Hematopoietic multipotent progenitor cell treated with erythropoietin and hydrocortisone succinate and interleukin-3 and kit ligand, for 15 days (in vitro differentiated cells): ENCODE data around the gene VSTM1.
"Not testable (repeated sequence)": the region's sequence is repeated elsewhere in the genome, so short reads cannot be mapped to it uniquely, and the experiment has no call there.

Experiments
- DNase-seq: peaks from one replicate; pipeline ENCODE4 v3.0.0-alpha.2; 2015; ENCODE audit warnings: low spot score

The VSTM1 gene

GRCh38 chr19:54073829-54074228 is 10.1 kb upstream of the VSTM1 start:
- no peak for DNase-seq

- DNase-seq = no peak
Observed at GRCh38 chr19:54069470-54069869, 5.8 kb upstream of the VSTM1 start.

- DNase-seq = no peak
Observed at GRCh38 chr19:54062643-54063042, 1.1 kb downstream of the VSTM1 start.

DNA sequence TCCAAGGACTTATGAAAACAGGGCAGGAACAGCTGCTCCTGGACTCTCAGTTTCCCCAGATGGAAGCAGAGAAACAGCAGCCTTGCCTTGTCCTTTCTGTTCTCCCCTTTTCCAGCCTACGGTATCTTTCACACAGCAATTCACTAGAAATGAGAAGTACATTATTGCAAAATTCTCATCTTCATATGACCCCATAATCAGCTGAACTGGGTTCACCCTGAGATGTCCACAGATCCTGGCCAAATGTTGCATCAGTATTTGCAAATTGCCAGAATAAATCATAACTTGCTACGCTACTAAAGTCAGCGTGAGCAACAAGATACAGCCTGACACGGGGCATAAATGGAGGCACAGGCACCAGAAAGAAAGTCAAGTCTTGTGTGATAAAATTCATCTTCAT is 16.1 kb downstream of the VSTM1 start:
- no peak for DNase-seq

DNA sequence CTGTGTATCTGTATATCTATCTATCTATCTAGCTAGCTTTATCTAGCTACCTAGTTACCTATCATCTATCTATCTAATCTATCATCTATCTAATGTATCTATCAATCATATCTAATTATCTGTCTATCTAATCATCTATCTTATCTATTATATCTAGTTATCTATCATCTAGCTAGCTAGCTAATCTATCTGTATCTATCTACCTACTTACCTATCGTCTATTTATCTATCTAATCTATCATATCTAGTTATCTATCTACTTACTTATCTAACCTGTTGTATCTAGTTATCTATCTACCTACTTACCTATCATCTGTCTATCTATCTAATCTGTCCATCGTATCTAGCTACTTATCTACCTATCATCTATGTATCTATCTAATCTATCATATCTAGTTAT is 17.9 kb downstream of the VSTM1 start:
- DNase-seq = no peak

DNA sequence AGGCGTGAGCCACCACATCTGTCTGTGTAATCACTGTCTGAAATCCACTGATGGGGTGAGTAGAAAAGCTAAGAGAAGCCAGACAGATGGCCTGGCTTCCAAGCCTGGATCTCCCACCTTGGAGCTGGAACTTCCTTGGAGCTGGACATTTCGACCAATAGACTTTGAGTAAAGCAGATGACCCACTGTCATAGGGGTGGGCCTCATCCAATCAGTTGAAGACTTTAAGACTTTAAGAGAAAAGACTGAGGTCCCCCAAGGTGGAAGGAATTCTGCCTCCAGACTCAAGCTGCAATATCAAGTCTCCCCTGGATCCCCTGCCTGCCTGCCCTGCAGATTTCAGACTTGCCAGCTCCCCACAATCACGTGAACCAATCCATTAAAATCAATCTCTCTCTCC is 20.7 kb downstream of the VSTM1 start:
- DNase-seq = no peak

- DNase-seq = no peak
Observed at GRCh38 chr19:54041969-54042606, 21.6 kb downstream of the VSTM1 start.

DNA sequence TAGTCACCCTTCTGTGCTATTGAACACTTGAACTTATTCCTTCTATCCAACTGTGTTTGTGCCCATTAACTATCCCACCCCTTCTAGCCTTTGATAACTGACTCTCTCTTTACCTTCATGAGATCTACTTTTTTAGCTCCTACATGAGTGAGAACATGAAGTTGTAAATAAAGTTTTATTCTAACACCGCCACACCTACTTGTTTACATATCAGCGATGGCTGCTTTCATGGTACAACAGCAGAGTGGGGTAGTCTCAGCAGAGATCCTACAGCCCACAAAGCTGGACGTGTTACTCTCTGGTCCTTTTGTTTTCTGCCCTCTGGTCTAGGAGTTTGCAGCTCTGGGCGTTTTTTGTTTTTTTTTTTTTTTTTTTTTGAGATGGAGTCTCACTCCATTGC is 23.7 kb downstream of the VSTM1 start:
- DNase-seq = no peak

DNA sequence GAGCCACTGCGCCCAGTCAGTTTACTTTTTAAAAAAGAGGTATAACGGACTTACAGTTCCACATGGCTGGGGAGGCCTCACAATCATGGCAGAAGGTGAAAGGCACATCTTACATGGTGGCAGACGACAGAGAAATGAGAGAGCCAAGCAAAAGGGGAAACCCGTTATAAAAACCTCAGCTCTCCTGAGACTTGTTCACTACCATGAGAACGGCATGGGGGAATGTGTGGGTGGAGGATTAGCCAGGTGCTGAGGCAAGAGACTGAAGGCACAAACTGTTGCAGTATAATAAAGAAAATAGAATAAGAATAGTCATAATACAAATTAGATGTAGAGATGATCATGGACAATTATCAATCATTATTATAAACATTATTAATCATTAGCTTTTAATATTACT is 27.2 kb downstream of the VSTM1 start:
- not testable (repeated sequence) for DNase-seq

- DNase-seq = no peak
Observed at GRCh38 chr19:54035215-54036178, 28.2 kb downstream of the VSTM1 start.

GRCh38 chr19:54030895-54031586 is 32.7 kb downstream of the VSTM1 start:
- no peak for DNase-seq

GRCh38 chr19:54029930-54030490 is 33.7 kb downstream of the VSTM1 start:
- DNase-seq = peak; percentile 55

- no peak for DNase-seq
Observed at GRCh38 chr19:54029301-54029700, 34.4 kb downstream of the VSTM1 start.

GRCh38 chr19:54026656-54027055 is 37.0 kb downstream of the VSTM1 start:
- no peak for DNase-seq

DNA sequence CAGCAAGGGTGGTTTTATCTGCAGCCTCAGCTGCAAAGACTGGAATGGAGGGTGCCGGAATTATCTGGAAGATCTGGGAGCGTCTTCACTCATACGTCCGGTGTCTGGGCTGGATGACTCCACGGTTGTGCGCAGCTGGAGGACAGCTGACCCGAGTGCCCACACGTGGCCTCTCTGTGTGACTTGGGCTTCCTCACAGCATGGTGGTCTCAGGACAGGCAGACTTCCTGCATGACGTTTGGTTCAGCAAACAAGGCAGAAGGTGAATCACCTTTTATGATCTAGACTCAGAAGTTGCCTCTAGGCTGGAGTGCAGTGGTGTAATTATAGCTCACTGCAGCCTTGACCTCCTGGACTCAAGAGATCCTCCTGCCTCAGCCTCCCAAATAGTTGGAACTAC is 39.0 kb downstream of the VSTM1 start:
- DNase-seq = no peak

DNA sequence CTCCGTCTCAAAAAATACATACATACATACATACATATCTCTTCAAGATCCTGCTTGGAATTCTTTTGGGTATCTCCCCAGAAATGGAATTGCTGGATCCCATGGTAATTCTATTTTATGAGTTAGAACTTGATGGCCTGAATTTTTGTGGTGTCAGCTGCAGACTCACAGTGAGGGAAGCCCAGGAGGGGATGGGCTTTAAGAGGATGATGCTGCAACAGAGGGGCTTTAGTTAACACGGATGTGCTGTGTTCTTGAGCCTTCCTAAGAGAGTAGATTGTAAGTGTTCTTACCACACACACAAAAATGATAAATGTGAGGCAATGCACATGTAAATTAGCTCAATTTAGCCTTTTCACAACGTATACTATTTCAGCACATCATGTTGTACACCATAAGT is 40.5 kb downstream of the VSTM1 start:
- DNase-seq = no peak

GRCh38 chr19:54021932-54022331 is 41.8 kb downstream of the VSTM1 start:
- DNase-seq = no peak

GRCh38 chr19:54021363-54021762 is 42.3 kb downstream of the VSTM1 start:
- DNase-seq = no peak

- no peak for DNase-seq
Observed at GRCh38 chr19:54017261-54017660, 46.4 kb downstream of the VSTM1 start.

DNA sequence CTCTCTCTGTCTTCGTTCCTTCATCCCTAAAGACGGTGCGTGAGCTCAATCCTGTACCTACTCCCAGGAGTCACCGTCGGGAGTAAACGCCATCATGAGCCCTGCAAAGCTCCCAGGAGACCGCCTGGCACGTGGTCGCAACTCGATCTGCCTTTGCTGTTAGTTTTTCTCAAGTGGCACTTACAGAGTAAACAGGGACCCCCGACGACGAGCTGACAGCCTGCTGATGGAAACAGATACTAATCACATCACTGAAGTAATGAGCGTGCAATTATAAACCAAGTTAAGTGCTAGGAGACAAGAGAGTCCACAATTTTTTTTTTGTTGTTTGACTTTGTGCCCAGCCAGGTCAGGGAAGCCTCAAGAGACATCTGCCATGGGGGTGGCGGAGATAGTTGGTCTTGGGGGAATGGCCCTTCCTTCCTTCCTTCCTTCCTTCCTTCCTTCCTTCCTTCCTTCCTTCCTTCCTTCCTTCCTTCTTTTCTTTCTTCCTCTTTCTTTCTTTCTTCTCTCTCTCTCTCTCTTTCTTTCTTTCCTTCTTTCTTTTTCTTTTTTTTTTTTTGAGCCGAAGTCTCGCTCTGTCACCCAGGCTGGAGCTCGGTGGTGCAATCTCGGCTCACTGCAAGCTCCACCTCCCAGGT is 48.7 kb downstream of the VSTM1 start:
- DNase-seq = no peak

GRCh38 chr19:54013866-54014265 is 49.8 kb downstream of the VSTM1 start:
- DNase-seq = no peak
